Neural cell (in vitro differentiated cells): ENCODE results near the gene FRY. TPM values are rescaled to one million over a fixed set of nuclear protein-coding genes. Genes with fewer than 3 reads are reported as not detected.

Source experiments
- H2AFZ ChIP-seq: fragments of 200-600, 300-800 bp; sonication (generic), shearing (Covaris generic); 2 replicates; pipeline ENCODE4 v1.6.0; 2014; ENCODE audit warnings: low read depth, mild to moderate bottlenecking, antibody characterized with exemption, low read length, moderate library complexity
- H3F3A ChIP-seq: fragments of 200-600 bp; shearing (Covaris generic); 2 replicates; pipeline ENCODE4 v1.6.1; 2016; ENCODE audit warnings: mild to moderate bottlenecking, moderate library complexity, mixed read lengths, antibody characterized with exemption, low read length; ENCODE audit not compliant: insufficient read depth, poor library complexity, severe bottlenecking
- H3K27ac ChIP-seq: fragments of 200-600, 300-800 bp; sonication (generic), shearing (Covaris generic); 2 replicates; pipeline ENCODE4 v1.5.1; 2014; ENCODE audit warnings: mild to moderate bottlenecking, low read length, moderate library complexity
- H3K27me3 ChIP-seq: fragments of 300-800, 200-600 bp; sonication (generic), shearing (Covaris generic); 2 replicates; pipeline ENCODE4 v1.6.0; 2014; ENCODE audit warnings: mild to moderate bottlenecking, low read depth, low read length, moderate library complexity; ENCODE audit not compliant: insufficient read depth
- H3K36me3 ChIP-seq: fragments of 300-800, 200-600 bp; sonication (generic), shearing (Covaris generic); 2 replicates; pipeline ENCODE4 v1.5.1; 2014; ENCODE audit warnings: mild to moderate bottlenecking, antibody characterized with exemption, low read length, moderate library complexity; ENCODE audit not compliant: insufficient read depth
- H3K4me2 ChIP-seq: fragments of 300-800, 200-600 bp; sonication (generic), shearing (Covaris generic); 2 replicates; pipeline ENCODE4 v1.6.0; 2014; ENCODE audit warnings: mild to moderate bottlenecking, low read length
- H3K4me3 ChIP-seq: fragments of 300-800, 200-600 bp; sonication (generic), shearing (Covaris generic); 2 replicates; pipeline ENCODE4 v1.5.1; 2014; ENCODE audit warnings: mild to moderate bottlenecking, low read length, moderate library complexity
- H3K79me2 ChIP-seq: fragments of 200-600 bp; shearing (Covaris generic); replicated peaks from 2 replicates; pipeline ENCODE4 v1.6.0; 2014; ENCODE audit warnings: mild to moderate bottlenecking, low read length, moderate library complexity; ENCODE audit not compliant: insufficient read depth
- H3K9ac ChIP-seq: fragments of 300-800, 200-600 bp; sonication (generic), shearing (Covaris generic); 2 replicates; pipeline ENCODE4 v1.6.1; 2016; ENCODE audit warnings: mild to moderate bottlenecking, low read length, mixed read lengths
- H3K9me2 ChIP-seq: fragments of 200-600 bp; shearing (Covaris generic); 2 replicates; pipeline ENCODE4 v1.6.1; 2016; ENCODE audit warnings: mild to moderate bottlenecking, low read length, mixed read lengths; ENCODE audit not compliant: insufficient read depth
- H3K9me3 ChIP-seq: fragments of 200-600, 300-800 bp; sonication (generic), shearing (Covaris generic); 2 replicates; pipeline ENCODE4 v1.6.1; 2016; ENCODE audit warnings: mild to moderate bottlenecking, mixed run types, low read length, moderate library complexity, mixed read lengths
- H4K20me1 ChIP-seq: fragments of 200-600 bp; shearing (Covaris generic); 2 replicates; pipeline ENCODE4 v1.6.1; 2016; ENCODE audit warnings: mild to moderate bottlenecking, mixed run types; ENCODE audit not compliant: insufficient read depth
- CTCF ChIP-seq: fragments of 450-650 bp; IDR thresholded peaks from 2 replicates; pipeline ENCODE4 v1.5.1; 2014; ENCODE audit warnings: antibody characterized with exemption, mild to moderate bottlenecking, moderate library complexity; ENCODE audit not compliant: poor library complexity, severe bottlenecking
- EP300 ChIP-seq: fragments of 450-650 bp; conservative IDR thresholded peaks from 2 replicates; pipeline ENCODE4 v1.6.1; 2014; ENCODE audit warnings: antibody characterized with exemption, mild to moderate bottlenecking, moderate library complexity; ENCODE audit not compliant: poor library complexity, severe bottlenecking
- EZH2 ChIP-seq: fragments of 200-600, 300-800 bp; shearing (Covaris generic), sonication (generic); IDR thresholded peaks from 2 replicates; pipeline ENCODE4 v1.6.1; 2014; ENCODE audit warnings: antibody characterized with exemption, low read length, borderline replicate concordance, mild to moderate bottlenecking; ENCODE audit not compliant: insufficient read depth, poor library complexity, severe bottlenecking
- MXI1 ChIP-seq: fragments of 450-650 bp; conservative IDR thresholded peaks from 2 replicates; pipeline ENCODE4 v1.6.1; 2014; ENCODE audit warnings: antibody characterized with exemption, mild to moderate bottlenecking; ENCODE audit not compliant: poor library complexity, severe bottlenecking
- POLR2AphosphoS5 ChIP-seq: IDR thresholded peaks from 2 replicates; pipeline ENCODE4 v1.6.1; 2012
- RAD21 ChIP-seq: fragments of 450-650 bp; conservative IDR thresholded peaks from 2 replicates; pipeline ENCODE4 v1.6.1; 2014; ENCODE audit warnings: antibody characterized with exemption, mild to moderate bottlenecking, moderate library complexity
- REST ChIP-seq: IDR thresholded peaks from 2 replicates; pipeline ENCODE4 v1.6.1; 2012; ENCODE audit warnings: borderline replicate concordance
- SMC3 ChIP-seq: fragments of 450-650 bp; conservative IDR thresholded peaks from 2 replicates; pipeline ENCODE4 v1.6.1; 2014; ENCODE audit warnings: antibody characterized with exemption, mild to moderate bottlenecking, moderate library complexity; ENCODE audit not compliant: poor library complexity
- TAF1 ChIP-seq: IDR thresholded peaks from 2 replicates; pipeline ENCODE4 v1.6.1; 2012; ENCODE audit warnings: low read depth
- polyA plus RNA-seq: library from polyadenylated mRNA; depleted of rRNA; stranded (reverse); fragments of >200 nt; gene quantifications from 2 replicates; pipeline ENCODE4 v1.2.3, GENCODE V29; 2014

The FRY gene
- polyA plus RNA-seq, 1 donor from 2014 or later: 49.3 TPM

- H3K27me3 ChIP-seq: no peaks in the 10 kb centered on the region
- no peaks in the 10 kb centered on the region for H3F3A ChIP-seq
- H3K79me2 ChIP-seq: no peaks in the 10 kb centered on the region
- no peak overlapping the region for H2AFZ ChIP-seq
- H3K9me3 ChIP-seq: no peaks in the 10 kb centered on the region
- no peak overlapping the region for H3K4me3 ChIP-seq
- TF ChIP-seq EP300: no peak
- TF ChIP-seq CTCF: no peak
- H3K27ac ChIP-seq: no peak overlapping the region
- H4K20me1 ChIP-seq: no peaks in the 10 kb centered on the region
- H3K9me2 ChIP-seq: no peaks in the 10 kb centered on the region
- H3K9ac ChIP-seq: no peak overlapping the region
- H3K36me3 ChIP-seq: peaks cover 16% of the 10 kb centered on the region
- H3K4me2 ChIP-seq: no peak overlapping the region
These were observed 142.8 kb downstream of the FRY start for GRCh38 chr13:32174366-32174765.

- Histone ChIP-seq H3K9ac (no peak overlapping the region), H3F3A (no peaks in the 10 kb centered on the region), H2AFZ (no peak overlapping the region), H3K27me3 (no peaks in the 10 kb centered on the region), H3K9me2 (no peaks in the 10 kb centered on the region), H3K9me3 (no peaks in the 10 kb centered on the region), H3K27ac (no peak overlapping the region), H3K4me3 (no peak overlapping the region), H4K20me1 (no peaks in the 10 kb centered on the region), H3K36me3 (peaks cover 16% of the 10 kb centered on the region), H3K79me2 (no peaks in the 10 kb centered on the region), H3K4me2 (no peak overlapping the region)
- TF ChIP-seq RAD21 (no peak), POLR2AphosphoS5 (no peak), REST (no peak), SMC3 (no peak), CTCF (no peak), TAF1 (no peak), MXI1 (no peak), EZH2 (no peak), EP300 (no peak)
These were observed 143.7 kb downstream of the FRY start for GRCh38 chr13:32175307-32175706.
